ENCODE measurements around the gene ZSCAN23. TPM values are rescaled to one million over a fixed set of nuclear protein-coding genes. Genes with fewer than 3 reads are reported as not detected.

The ZSCAN23 gene
- total and polyA plus RNA-seq, 9 of the 15 experiments (the other 6 are each of a cell fraction or from before 2014, with no cell fraction given), result 0.05 to 0.29 (median 0.21) TPM; not detected in 1

GRCh38 chr6:28488916-28489365, 45.6 kb upstream of the ZSCAN23 start (continued):
- peak; percentile 91 for TF ChIP-seq POLR2AphosphoS2 (IDR thresholded peaks at IDR 0.05; ENCODE audit: low read length)

GRCh38 chr6:28486988-28487742, 43.9 kb upstream of the ZSCAN23 start:
- CTCF ChIA-PET (ENCODE audit: low intra/inter-chr PET ratio), result no interaction called here
- in situ Hi-C loops (cut with MboI), result no loop called here
- Histone ChIP-seq H3K4me1 (replicated peaks in 1 of 2; ENCODE audit: control insufficient read depth in 2 of 2, insufficient read depth in 2 of 2, low read length in 2 of 2) (peaks cover 9 to 30% of the 10 kb centered on the region in 2 experiments), H4K20me1 (replicated peaks; ENCODE audit: control insufficient read depth, insufficient read depth, low read length) (no peaks in the 10 kb centered on the region), H2AFZ (ENCODE audit: low read depth, low read length) (no peak overlapping the region), H3K9me1 (ENCODE audit: control insufficient read depth, insufficient read depth, low read length) (no peaks in the 10 kb centered on the region), H3K36me3 (ENCODE audit: control insufficient read depth, insufficient read depth, low read length) (no peaks in the 10 kb centered on the region), H3K79me2 (ENCODE audit: control insufficient read depth, insufficient read depth, low read length) (peaks cover 14% of the 10 kb centered on the region), H3K9ac (ENCODE audit: insufficient read depth in 1 of 2, low read depth in 2 of 2, low read length in 2 of 2) (no peak overlapping the region), H3K4me3 (no peak overlapping the region), H3K27ac (ENCODE audit: extremely low read depth, low read depth, low read length) (peak overlapping the region; percentile 46; the same call in 1 of the 3 replicates), H3K9me3 (replicated peaks; ENCODE audit: control insufficient read depth, insufficient read depth, low read depth, low read length) (no peaks in the 10 kb centered on the region), H3K27me3 (ENCODE audit: control insufficient read depth in 2 of 2, insufficient read depth in 2 of 2, low read length in 2 of 2) (no peaks in the 10 kb centered on the region), H3K4me2 (ENCODE audit: insufficient read depth, low read length) (peak overlapping the region; percentile 13; the same call in 1 of the 2 replicates)
- 12% methylated on average over 3 of the region's 3 CpGs for WGBS (ENCODE audit: insufficient coverage, low coverage, missing lambda C conversion rate)
- intact Hi-C loops (cut with micrococcal nuclease), result loop anchor here (5.0 kb wide), 2 partner anchors 270 to 405 kb away; partner anchors contain the start of gene ZNF165
- POLR2A ChIA-PET, result interaction anchor here (0.7 to 2.8 kb wide), 5 partner anchors 12 to 1568 kb away, joined by 3 to 36 read pairs (median 3); no protein-coding TSS in a partner anchor
- no TSS peak for BruUV-seq (replicated peaks)
- DNase-seq (ENCODE audit: extremely low read depth in 1 of 4, low spot score in 3 of 4) (peak in 2 of 4 experiments; percentile 28 to 65), ATAC-seq (no peak), FAIRE-seq (peak; percentile 51)
- TF ChIP-seq NFXL1 (CRISPR knock-in tag; IDR thresholded peaks at IDR 0.05) (peak; percentile 49; the same call in 1 of the 2 replicates), GTF2B (IDR thresholded peaks at IDR 0.05; ENCODE audit: extremely low read depth, insufficient read length) (no peak), GMEB1 (CRISPR knock-in tag; IDR thresholded peaks at IDR 0.05) (peak; percentile 42; the same call in 1 of the 2 replicates), HEY1 (CRISPR knock-in tag; IDR thresholded peaks at IDR 0.05; ENCODE audit: borderline replicate concordance) (no peak), RBM14 (IDR thresholded peaks at IDR 0.05; ENCODE audit: borderline replicate concordance, insufficient read depth, low read depth, low read length) (no peak), HLTF (IDR thresholded peaks at IDR 0.05) (no peak), MTA3 (IDR thresholded peaks at IDR 0.05; ENCODE audit: borderline replicate concordance) (0 out of 2 replicates have a peak, but pooled peaks have one; percentile 32), MLLT1 (IDR thresholded peaks at IDR 0.05) (0 out of 4 replicates have a peak, but pooled peaks of 1 of the 2 experiments have one; percentile 6), TBL1XR1 (IDR thresholded peaks at IDR 0.05; ENCODE audit: low read length in 2 of 2) (0 out of 4 replicates have a peak, but pooled peaks of 1 of the 2 experiments have one; percentile 12)
